Fibroblast of lung (primary cell): ENCODE data around the gene RASEF. TPM values are rescaled to one million over a fixed set of nuclear protein-coding genes. Genes with fewer than 3 reads are reported as not detected.
"Not testable (repeated sequence)": the region's sequence is repeated elsewhere in the genome, so short reads cannot be mapped to it uniquely, and the experiment has no call there.

Source experiments
- DNase-seq, 2 donors: peaks; one replicate each; pipeline versions ENCODE4 v3.0.0 to v3.0.0-alpha.2; 2010; ENCODE audit warnings: low read depth in 2 of 2
- H2AFZ ChIP-seq: 2 replicates; pipeline ENCODE4 v1.5.1; 2012; ENCODE audit warnings: low read length, control low read depth, inconsistent platforms
- H3K27ac ChIP-seq: 2 replicates; pipeline ENCODE4 v1.5.1; 2011; ENCODE audit warnings: low read length, control low read depth; ENCODE audit not compliant: insufficient read depth
- H3K27me3 ChIP-seq: 2 replicates; pipeline ENCODE4 v1.5.1; 2011; ENCODE audit warnings: mild to moderate bottlenecking, low read length; ENCODE audit not compliant: control insufficient read depth, insufficient read depth
- H3K36me3 ChIP-seq: 2 replicates; pipeline ENCODE4 v1.5.1; 2011; ENCODE audit warnings: low read length; ENCODE audit not compliant: control insufficient read depth, insufficient read depth
- H3K4me1 ChIP-seq: 2 replicates; pipeline ENCODE4 v1.5.1; 2011; ENCODE audit warnings: low read length; ENCODE audit not compliant: control insufficient read depth, insufficient read depth; ENCODE audit errors: extremely low read depth
- H3K4me2 ChIP-seq: 2 replicates; pipeline ENCODE4 v1.5.1; 2011; ENCODE audit warnings: low read length, control low read depth; ENCODE audit not compliant: insufficient read depth; ENCODE audit errors: extremely low read depth
- H3K4me3 ChIP-seq, 4 experiments: fragments of 200-600 bp in 1 of 4; sonication (generic) in 1 of 4; replicated peaks in 1 of 4; 2 replicates each; pipeline ENCODE4 v1.5.1; 2011 to 2016; ENCODE audit warnings: low read length in 4 of 4, low read depth in 3 of 4, mild to moderate bottlenecking in 3 of 4, control low read depth in 2 of 4, inconsistent platforms in 1 of 4, mixed read lengths in 1 of 4; ENCODE audit not compliant: insufficient read depth in 1 of 4; ENCODE audit errors: control extremely low read depth in 1 of 4
- H3K79me2 ChIP-seq: 2 replicates; pipeline ENCODE4 v1.5.1; 2012; ENCODE audit warnings: mild to moderate bottlenecking, low read length, inconsistent platforms; ENCODE audit not compliant: control insufficient read depth, insufficient read depth
- H3K9ac ChIP-seq: 2 replicates; pipeline ENCODE4 v1.5.1; 2011; ENCODE audit warnings: mild to moderate bottlenecking, low read length, control low read depth; ENCODE audit not compliant: insufficient read depth
- H3K9me3 ChIP-seq: 2 replicates; pipeline ENCODE4 v1.5.1; 2012; ENCODE audit warnings: low read depth, low read length; ENCODE audit not compliant: control insufficient read depth, insufficient read depth
- H4K20me1 ChIP-seq: 2 replicates; pipeline ENCODE4 v1.5.1; 2011; ENCODE audit warnings: low read length; ENCODE audit not compliant: control insufficient read depth, insufficient read depth; ENCODE audit errors: extremely low read depth
- CTCF ChIP-seq, 2 donors: IDR thresholded peaks in 1 of 2; conservative IDR thresholded peaks in 1 of 2; 1 replicate in 1 of 2; 2 replicates in 1 of 2; pipeline ENCODE4 v1.5.1; 2011 to 2012; ENCODE audit warnings: low read length in 2 of 2, control low read depth in 1 of 2, inconsistent platforms in 1 of 2, low read depth in 1 of 2, mild to moderate bottlenecking in 1 of 2
- EZH2 ChIP-seq: IDR thresholded peaks from 2 replicates; pipeline ENCODE4 v1.5.1; 2012; ENCODE audit warnings: low read length, control low read depth, mild to moderate bottlenecking; ENCODE audit errors: missing control alignments
- polyA plus RNA-seq, 2 donors: library from polyadenylated mRNA; depleted of rRNA in 1 of 2; stranded (reverse) in 1 of 2; unstranded in 1 of 2; fragments of >200 nt; gene quantifications; 2 replicates each; pipeline ENCODE4 v1.2.1, GENCODE V29; 2011 to 2012; ENCODE audit warnings: missing spikeins in 1 of 2
- total RNA-seq: library from RNA; depleted of rRNA; stranded (reverse); fragments of >200 nt; gene quantifications from 2 replicates; pipeline ENCODE4 v1.2.1, GENCODE V29; 2014

The RASEF gene
- total and polyA plus RNA-seq, 2 donors (not counting 1 experiment from before 2014, with no cell fraction given) = 0.28 to 1.2 TPM

- TF ChIP-seq CTCF (conservative IDR thresholded peaks at IDR 0.05 in 1 of 2, IDR thresholded peaks at IDR 0.05 in 1 of 2; ENCODE audit: low read depth in 1 of 2, low read length in 2 of 2) (no peak), EZH2 (no peak)
- no peak overlapping the region for H2AFZ ChIP-seq
These were observed 124.3 kb downstream of the RASEF start for GRCh38 chr9:82938426-82939218.

GRCh38 chr9:82936561-82936960, 126.4 kb downstream of the RASEF start:
- H3K79me2 ChIP-seq, H3K9me3 ChIP-seq, H3K4me1 ChIP-seq, H3K27me3 ChIP-seq, H3K36me3 ChIP-seq, H3K9ac ChIP-seq, H3K4me3 ChIP-seq, H3K27ac ChIP-seq, H2AFZ ChIP-seq, H3K4me2 ChIP-seq, H4K20me1 ChIP-seq: not testable (repeated sequence)
- DNase-seq = peak in 1 of 2 donors; percentile 41

More at GRCh38 chr9:82938426-82939218, 124.3 kb downstream of the RASEF start:
- no peak for DNase-seq
- Histone ChIP-seq H3K27ac (no peak overlapping the region), H3K4me2 (no peak overlapping the region), H3K79me2 (no peaks in the 10 kb centered on the region), H3K4me1 (no peaks in the 10 kb centered on the region), H3K4me3 (no peak overlapping the region), H3K9ac (no peak overlapping the region), H4K20me1 (no peaks in the 10 kb centered on the region), H3K27me3 (no peaks in the 10 kb centered on the region), H3K9me3 (no peaks in the 10 kb centered on the region), H3K36me3 (no peaks in the 10 kb centered on the region)

- no peak overlapping the region for H3K27ac ChIP-seq
- DNase-seq = peak; percentile 27 to 95
These were observed 128.0 kb downstream of the RASEF start for GRCh38 chr9:82934949-82935348.

GRCh38 chr9:82934025-82934424, 128.9 kb downstream of the RASEF start:
- H3K4me2 ChIP-seq, H3K27me3 ChIP-seq, H3K9me3 ChIP-seq, H3K36me3 ChIP-seq, H3K27ac ChIP-seq, H3K4me1 ChIP-seq, H4K20me1 ChIP-seq, H3K79me2 ChIP-seq, H2AFZ ChIP-seq, H3K9ac ChIP-seq, DNase-seq, H3K4me3 ChIP-seq: not testable (repeated sequence)

More at GRCh38 chr9:82934949-82935348, 128.0 kb downstream of the RASEF start:
- Histone ChIP-seq H3K27me3 (no peaks in the 10 kb centered on the region), H2AFZ (no peak overlapping the region), H3K4me3 (no peak overlapping the region), H3K36me3 (no peaks in the 10 kb centered on the region), H3K4me2 (no peak overlapping the region), H3K4me1 (no peaks in the 10 kb centered on the region), H3K9ac (no peak overlapping the region), H4K20me1 (no peaks in the 10 kb centered on the region), H3K79me2 (no peaks in the 10 kb centered on the region), H3K9me3 (no peaks in the 10 kb centered on the region)
- TF ChIP-seq CTCF (conservative IDR thresholded peaks at IDR 0.05 in 1 of 2, IDR thresholded peaks at IDR 0.05 in 1 of 2; ENCODE audit: low read depth in 1 of 2, low read length in 2 of 2) (no peak), EZH2 (no peak)
